ENCODE measurements around the gene RPRD1B.

The RPRD1B gene

GRCh38 chr20:37988306-37988954 is 45.1 kb upstream of the RPRD1B start:
- TF ChIP-seq CTCF (IDR thresholded peaks at IDR 0.05) (no peak), ZFX (IDR thresholded peaks at IDR 0.05; ENCODE audit: borderline replicate concordance) (no peak)
- no peak overlapping the region for H3K27ac ChIP-seq

GRCh38 chr20:37989601-37990295 is 43.8 kb upstream of the RPRD1B start:
- no peak overlapping the region for H3K27ac ChIP-seq
- TF ChIP-seq CTCF (IDR thresholded peaks at IDR 0.05) (no peak), ZFX (IDR thresholded peaks at IDR 0.05; ENCODE audit: borderline replicate concordance) (no peak)

- 0 out of 2 replicates have a peak overlapping the region, but pooled peaks have one; percentile 19 for H3K27ac ChIP-seq
These were observed 42.9 kb upstream of the RPRD1B start for GRCh38 chr20:37990571-37991151.

GRCh38 chr20:37991157-37991866 is 42.2 kb upstream of the RPRD1B start:
- TF ChIP-seq CTCF (IDR thresholded peaks at IDR 0.05) = no peak
- TF ChIP-seq ZFX (IDR thresholded peaks at IDR 0.05; ENCODE audit: borderline replicate concordance) = no peak
- 0 out of 2 replicates have a peak overlapping the region, but pooled peaks have one; percentile 19 for H3K27ac ChIP-seq

More at GRCh38 chr20:37990571-37991151, 42.9 kb upstream of the RPRD1B start:
- TF ChIP-seq ZFX (IDR thresholded peaks at IDR 0.05; ENCODE audit: borderline replicate concordance) = no peak
- TF ChIP-seq CTCF (IDR thresholded peaks at IDR 0.05) = no peak

DNA sequence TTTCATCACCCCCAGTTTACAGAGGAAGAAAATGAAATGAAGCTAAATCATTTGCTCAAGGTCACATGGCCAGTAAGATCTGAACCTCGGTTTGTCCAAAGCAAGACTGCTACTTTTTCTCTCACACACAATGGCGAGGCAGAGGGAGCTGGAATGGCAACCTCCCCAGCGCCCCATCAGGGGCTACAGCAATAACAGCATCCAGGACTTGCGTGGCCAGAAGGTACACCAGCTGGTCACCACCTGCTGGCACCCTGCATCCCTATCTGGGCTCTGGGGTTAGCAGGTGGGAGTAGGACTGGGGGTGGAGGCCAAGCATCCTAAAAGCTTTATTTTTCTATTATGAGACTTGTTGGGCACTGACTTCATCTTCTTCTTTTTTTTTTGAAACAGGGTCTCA is 41.6 kb upstream of the RPRD1B start:
- no peak overlapping the region for H3K27ac ChIP-seq
- TF ChIP-seq ZFX (IDR thresholded peaks at IDR 0.05; ENCODE audit: borderline replicate concordance) (no peak), CTCF (IDR thresholded peaks at IDR 0.05) (no peak)

DNA sequence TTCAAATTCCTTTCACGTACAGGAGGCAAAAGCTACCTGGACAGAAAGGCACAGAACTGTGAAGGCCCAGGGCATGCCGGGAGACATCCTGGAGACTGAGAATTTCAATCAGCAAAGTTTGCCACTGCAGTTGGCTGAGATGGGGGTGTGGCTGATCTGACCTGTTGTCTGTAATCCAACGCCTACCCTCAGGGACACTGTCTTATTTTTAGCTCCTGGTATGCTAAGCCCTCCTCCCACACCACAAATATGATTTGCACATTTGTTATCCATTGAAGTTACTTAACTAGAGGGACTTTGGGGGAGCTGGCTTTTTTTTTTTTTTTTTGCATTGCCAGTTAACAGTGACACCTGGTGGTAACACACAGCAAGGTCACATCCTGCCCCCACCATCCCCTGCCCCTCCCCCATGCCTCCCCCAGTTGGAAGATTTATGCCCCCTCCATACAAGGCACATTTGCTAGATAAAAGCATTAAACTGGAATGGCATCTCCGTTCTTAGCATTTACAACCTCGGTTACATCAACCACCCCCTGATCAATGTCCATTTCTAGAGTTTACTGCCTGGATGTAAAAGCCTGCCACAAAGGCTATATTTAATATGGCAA is 40.6 kb upstream of the RPRD1B start:
- TF ChIP-seq CTCF (IDR thresholded peaks at IDR 0.05) = peak; percentile 76
- TF ChIP-seq ZFX (IDR thresholded peaks at IDR 0.05; ENCODE audit: borderline replicate concordance) = no peak
- peak overlapping the region; percentile 23; the same call in 1 of the 2 replicates for H3K27ac ChIP-seq
